ENCODE measurements around the gene PDE4B. TPM values are rescaled to one million over a fixed set of nuclear protein-coding genes. Genes with fewer than 3 reads are reported as not detected.

Gene PDE4B
- total RNA-seq, 1 experiment from 2014 or later: 83.5 TPM

GRCh38 chr1:66370462-66370971 is 577.8 kb downstream of the PDE4B start:
- no peak for DNase-seq (ENCODE audit: extremely low read depth, low read depth)

- DNase-seq (ENCODE audit: extremely low read depth, low read depth): no peak
These were observed 578.7 kb downstream of the PDE4B start for GRCh38 chr1:66371233-66372005.

DNA sequence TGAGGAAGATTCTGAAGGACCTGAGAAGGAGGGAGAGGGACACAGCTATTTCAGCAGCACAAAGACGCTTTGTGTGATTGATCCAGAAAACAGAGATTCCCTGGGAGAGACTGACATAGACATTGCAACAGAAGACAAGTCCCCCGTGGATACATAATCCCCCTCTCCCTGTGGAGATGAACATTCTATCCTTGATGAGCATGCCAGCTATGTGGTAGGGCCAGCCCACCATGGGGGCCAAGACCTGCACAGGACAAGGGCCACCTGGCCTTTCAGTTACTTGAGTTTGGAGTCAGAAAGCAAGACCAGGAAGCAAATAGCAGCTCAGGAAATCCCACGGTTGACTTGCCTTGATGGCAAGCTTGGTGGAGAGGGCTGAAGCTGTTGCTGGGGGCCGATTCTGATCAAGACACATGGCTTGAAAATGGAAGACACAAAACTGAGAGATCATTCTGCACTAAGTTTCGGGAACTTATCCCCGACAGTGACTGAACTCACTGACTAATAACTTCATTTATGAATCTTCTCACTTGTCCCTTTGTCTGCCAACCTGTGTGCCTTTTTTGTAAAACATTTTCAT is 579.9 kb downstream of the PDE4B start:
- DNase-seq (ENCODE audit: extremely low read depth, low read depth): no peak

DNA sequence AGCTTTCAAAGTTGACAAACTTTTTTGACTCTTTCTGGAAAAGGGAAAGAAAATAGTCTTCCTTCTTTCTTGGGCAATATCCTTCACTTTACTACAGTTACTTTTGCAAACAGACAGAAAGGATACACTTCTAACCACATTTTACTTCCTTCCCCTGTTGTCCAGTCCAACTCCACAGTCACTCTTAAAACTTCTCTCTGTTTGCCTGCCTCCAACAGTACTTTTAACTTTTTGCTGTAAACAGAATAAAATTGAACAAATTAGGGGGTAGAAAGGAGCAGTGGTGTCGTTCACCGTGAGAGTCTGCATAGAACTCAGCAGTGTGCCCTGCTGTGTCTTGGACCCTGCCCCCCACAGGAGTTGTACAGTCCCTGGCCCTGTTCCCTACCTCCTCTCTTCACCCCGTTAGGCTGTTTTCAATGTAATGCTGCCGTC is 580.5 kb downstream of the PDE4B start:
- DNase-seq (ENCODE audit: extremely low read depth, low read depth): no peak

DNA sequence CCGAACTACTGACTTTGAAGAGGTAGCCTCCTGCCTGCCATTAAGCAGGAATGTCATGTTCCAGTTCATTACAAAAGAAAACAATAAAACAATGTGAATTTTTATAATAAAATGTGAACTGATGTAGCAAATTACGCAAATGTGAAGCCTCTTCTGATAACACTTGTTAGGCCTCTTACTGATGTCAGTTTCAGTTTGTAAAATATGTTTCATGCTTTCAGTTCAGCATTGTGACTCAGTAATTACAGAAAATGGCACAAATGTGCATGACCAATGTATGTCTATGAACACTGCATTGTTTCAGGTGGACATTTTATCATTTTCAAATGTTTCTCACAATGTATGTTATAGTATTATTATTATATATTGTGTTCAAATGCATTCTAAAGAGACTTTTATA is 581.5 kb downstream of the PDE4B start:
- DNase-seq (ENCODE audit: extremely low read depth, low read depth): no peak

DNA sequence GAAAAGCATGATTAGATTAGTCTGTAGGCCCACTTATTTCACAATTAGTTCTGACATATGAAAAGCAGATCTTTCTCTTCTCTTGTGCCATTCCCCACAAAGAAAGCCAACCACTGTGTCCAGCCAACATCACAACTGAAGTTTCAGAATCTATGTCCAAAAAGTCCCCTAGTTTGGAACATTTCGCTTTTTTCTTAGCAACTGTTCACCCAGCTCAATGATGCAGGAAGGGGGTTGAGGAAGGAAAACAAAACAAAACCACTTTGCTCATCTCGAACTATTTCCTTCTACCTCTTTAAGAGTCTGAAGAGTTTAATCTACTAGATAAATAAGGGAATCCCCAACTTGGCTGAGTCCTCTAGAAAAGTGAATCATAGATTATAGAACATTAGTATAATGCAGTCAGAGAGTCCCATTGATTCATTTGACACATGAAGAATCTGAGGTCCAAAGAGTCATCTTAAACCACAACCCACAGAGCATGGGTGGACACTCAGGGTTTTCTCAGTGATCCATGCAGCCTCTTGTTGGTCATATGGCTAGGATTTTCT is 581.9 kb downstream of the PDE4B start:
- DNase-seq (ENCODE audit: extremely low read depth, low read depth): no peak

DNA sequence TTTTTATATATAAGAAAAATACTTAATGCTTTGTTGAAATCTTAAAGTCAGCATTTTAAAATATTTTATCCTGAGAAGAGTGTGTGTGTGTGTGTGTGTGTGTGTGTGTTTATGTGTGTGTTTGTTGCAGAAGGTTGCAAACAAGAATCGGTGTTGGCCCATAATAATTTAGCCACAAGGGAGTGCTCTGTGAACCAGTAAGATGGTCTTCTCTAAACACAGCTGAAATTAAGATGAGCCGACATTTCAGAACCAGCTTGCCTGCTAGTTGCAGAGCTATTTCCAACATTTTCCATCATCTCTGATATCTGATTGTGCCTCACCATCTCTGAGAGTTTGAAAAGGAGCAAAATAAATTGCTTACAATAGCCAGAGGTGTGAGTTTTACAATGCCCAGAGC is 582.4 kb downstream of the PDE4B start:
- no peak for DNase-seq (ENCODE audit: extremely low read depth, low read depth)

- DNase-seq (ENCODE audit: extremely low read depth, low read depth): no peak
These were observed 587.9 kb downstream of the PDE4B start for GRCh38 chr1:66380452-66381212.

DNA sequence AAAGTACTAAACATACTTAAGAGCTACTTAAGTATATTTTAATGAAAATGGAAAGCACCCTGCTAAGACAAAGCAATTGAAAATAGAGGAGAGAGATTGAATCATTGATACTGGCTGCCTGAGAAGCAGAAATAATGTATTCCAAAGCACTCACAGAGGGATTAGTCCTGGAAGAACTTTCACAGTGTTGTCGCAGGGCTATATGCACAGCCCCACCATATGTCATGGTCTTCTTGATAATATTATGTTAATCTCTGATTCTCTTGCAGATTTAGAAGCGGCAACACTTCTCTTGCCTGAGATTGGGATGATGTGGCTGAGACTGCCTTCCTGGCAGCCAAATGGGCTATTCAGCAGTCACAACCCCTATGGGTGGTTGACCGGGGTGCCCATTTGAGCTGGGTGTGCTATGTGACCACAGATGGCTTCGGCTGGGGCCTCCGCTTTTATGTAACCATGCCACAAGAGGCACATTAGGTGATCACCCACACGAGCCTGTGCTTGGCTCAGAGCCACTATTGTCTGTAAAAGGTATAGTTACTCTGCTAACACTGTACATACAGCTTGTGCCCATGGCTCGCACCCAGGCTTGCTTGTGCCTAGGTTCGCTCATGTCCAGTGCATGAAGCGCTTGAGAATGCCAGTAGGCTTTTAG is 589.1 kb downstream of the PDE4B start:
- no peak for DNase-seq (ENCODE audit: extremely low read depth, low read depth)

DNA sequence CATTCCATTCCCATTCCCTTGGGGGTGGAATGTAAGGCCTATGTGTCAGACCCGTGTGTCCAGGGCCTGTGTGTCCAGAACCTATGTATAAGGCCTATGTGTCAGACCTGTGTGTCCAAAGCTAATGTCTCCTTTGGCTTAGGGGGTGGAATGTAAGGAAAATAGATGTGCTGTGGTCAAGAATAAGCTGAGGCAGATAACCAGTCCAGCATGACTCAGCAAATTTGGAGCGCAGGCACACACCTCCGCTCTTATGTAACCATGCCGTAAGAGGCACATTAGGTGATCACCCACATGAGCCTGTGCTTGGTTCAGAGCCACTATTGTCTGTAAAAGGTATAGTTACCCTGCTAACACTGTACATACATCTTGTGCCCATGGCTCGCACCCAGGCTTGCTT is 590.5 kb downstream of the PDE4B start:
- DNase-seq (ENCODE audit: extremely low read depth, low read depth): no peak

DNA sequence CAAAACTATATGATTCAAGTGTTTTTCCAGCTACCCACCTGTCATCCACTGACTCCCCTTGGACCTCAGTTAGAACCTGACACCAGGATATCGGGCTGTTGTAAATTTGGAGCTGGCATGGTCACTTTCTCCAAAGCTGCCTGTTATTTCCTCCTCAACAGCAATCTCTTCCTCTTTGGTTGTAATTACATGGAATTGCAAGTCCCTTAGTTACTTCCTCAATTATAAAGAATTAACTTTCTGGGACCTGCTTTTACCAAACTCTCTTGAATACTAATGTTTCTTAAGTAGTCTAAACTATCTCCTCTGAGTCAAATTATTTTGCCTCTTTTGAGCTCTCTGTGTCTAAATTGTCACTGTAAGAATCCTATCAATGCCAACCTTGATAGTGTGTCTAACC is 590.9 kb downstream of the PDE4B start:
- no peak for DNase-seq (ENCODE audit: extremely low read depth, low read depth)

GRCh38 chr1:66384258-66384921 is 591.7 kb downstream of the PDE4B start:
- DNase-seq (ENCODE audit: extremely low read depth, low read depth): no peak

- DNase-seq (ENCODE audit: extremely low read depth, low read depth): no peak
These were observed 594.0 kb downstream of the PDE4B start for GRCh38 chr1:66386712-66387111.

- no peak for DNase-seq (ENCODE audit: extremely low read depth, low read depth)
These were observed 596.2 kb downstream of the PDE4B start for GRCh38 chr1:66388913-66389312.

- DNase-seq (ENCODE audit: extremely low read depth, low read depth): no peak
These were observed 601.0 kb downstream of the PDE4B start for GRCh38 chr1:66393586-66394287.

DNA sequence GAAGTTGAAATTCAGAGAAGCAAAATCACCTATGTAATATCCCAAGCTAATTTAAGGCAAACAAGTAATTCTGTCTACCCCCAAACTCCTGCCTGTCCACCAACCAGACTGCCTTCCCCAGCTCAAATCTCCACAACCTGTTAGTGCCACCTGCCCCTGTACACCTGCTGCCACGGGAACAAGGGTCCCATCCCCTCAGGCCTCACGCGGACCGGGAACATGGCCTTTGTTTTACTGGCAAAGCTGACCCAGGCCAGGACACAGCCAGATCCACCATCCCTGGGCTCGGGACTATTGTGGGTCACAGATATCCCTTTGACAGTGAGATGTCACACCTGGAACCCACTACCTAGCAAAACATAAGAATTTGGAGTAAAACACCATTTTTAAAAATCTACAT is 601.9 kb downstream of the PDE4B start:
- DNase-seq (ENCODE audit: extremely low read depth, low read depth): no peak

- DNase-seq (ENCODE audit: extremely low read depth, low read depth): no peak
These were observed 602.7 kb downstream of the PDE4B start for GRCh38 chr1:66395202-66396061.

DNA sequence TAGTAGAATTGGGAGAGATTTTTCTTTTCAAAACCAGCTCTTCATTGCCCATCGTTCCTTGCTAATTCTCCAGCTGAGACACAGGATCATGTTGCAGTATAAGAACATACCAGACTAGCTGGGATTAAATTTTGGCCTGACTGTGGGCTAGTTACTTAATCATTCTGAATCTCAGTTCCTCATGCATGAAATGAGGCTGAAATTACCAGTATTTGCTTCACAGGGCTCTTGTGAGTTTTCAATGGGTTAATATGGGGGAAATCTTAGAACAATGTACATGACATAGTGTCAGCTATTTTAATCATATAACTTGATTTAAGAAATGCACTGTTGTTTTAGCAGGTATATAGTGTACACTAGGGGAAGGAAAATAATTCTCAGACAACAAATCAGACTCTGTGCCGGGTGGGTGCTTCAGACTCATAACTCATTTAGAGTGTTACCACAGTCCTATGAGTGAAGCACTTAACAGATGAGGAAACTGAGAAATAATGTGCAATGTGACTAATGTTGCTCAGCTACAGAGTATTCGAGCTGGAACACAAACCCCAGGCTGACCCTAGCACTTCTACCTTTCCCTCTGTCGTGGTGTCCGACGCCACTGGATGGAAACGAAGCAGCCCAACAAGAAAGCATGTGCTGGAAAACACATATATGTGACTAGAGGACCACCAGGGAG is 603.7 kb downstream of the PDE4B start:
- DNase-seq (ENCODE audit: extremely low read depth, low read depth): no peak

Data from NCI-H460 (cell line).